Caco-2 (cell line): Measurements from ENCODE around the gene SLC2A4. TPM values are rescaled to one million over a fixed set of nuclear protein-coding genes. Genes with fewer than 3 reads are reported as not detected.
A peak's percentile ranks its signal among the peaks of the same experiment; 100 is the strongest.

Experiments used
- BruUV-seq: library from RNA; stranded (reverse); fragments of 400-500 nt; replicated peaks from 2 replicates; lab custom pipeline; 2021; lab: Mats Ljungman, UMichigan
- CTCF ChIA-PET: fragments of 300-600 bp; sonication (Branson Sonifier 250); formaldehyde crosslinking; loops from one replicate; lab custom pipeline; 2022; ENCODE audit warnings: antibody characterized with exemption; lab: Charles Lee
- POLR2A ChIA-PET: fragments of 300-600 bp; sonication (Branson Sonifier 250); formaldehyde crosslinking; loops from one replicate; lab custom pipeline; 2022; ENCODE audit warnings: antibody characterized with exemption; lab: Charles Lee
- DNase-seq, 2 experiments: peaks; one replicate each; pipeline versions ENCODE4 v3.0.0 to v3.0.0-alpha.2; 2020 to 2022
- H3K27me3 ChIP-seq: replicated peaks from 2 replicates; pipeline ENCODE4 v1.6.0; 2011; ENCODE audit warnings: low read length; ENCODE audit not compliant: control insufficient read depth, insufficient read depth
- H3K36me3 ChIP-seq: 2 replicates; pipeline ENCODE4 v1.5.1; 2011; ENCODE audit warnings: low read length; ENCODE audit not compliant: control insufficient read depth, insufficient read depth
- H3K4me1 ChIP-seq: fragments of 250-450 bp; sonication (Bioruptor Pico); 2 replicates; pipeline ENCODE4 v1.5.1; 2020; ENCODE audit warnings: mild to moderate bottlenecking
- H3K4me3 ChIP-seq: 2 replicates; pipeline ENCODE4 v1.5.1; 2011; ENCODE audit warnings: low read depth, mild to moderate bottlenecking, control low read depth, low read length
- H3K9me3 ChIP-seq: fragments of 250-450 bp; sonication (Bioruptor Pico); 2 replicates; pipeline ENCODE4 v1.5.1; 2020; ENCODE audit warnings: mild to moderate bottlenecking, moderate library complexity
- H3K27ac Mint-ChIP-seq: one replicate; pipeline ENCODE4 v1.8.0; 2022; ENCODE audit warnings: mixed read lengths; ENCODE audit not compliant: unreplicated experiment
- H3K27me3 Mint-ChIP-seq: one replicate; pipeline ENCODE4 v1.8.0; 2022; ENCODE audit warnings: mixed read lengths; ENCODE audit not compliant: insufficient read depth, unreplicated experiment
- H3K36me3 Mint-ChIP-seq: one replicate; pipeline ENCODE4 v1.8.0; 2022; ENCODE audit warnings: mild to moderate bottlenecking, mixed read lengths; ENCODE audit not compliant: insufficient read depth, unreplicated experiment
- H3K4me1 Mint-ChIP-seq: one replicate; pipeline ENCODE4 v1.8.0; 2022; ENCODE audit warnings: low read depth, mixed read lengths; ENCODE audit not compliant: unreplicated experiment
- H3K4me3 Mint-ChIP-seq: one replicate; pipeline ENCODE4 v1.8.0; 2022; ENCODE audit warnings: mild to moderate bottlenecking, moderate library complexity, mixed read lengths; ENCODE audit not compliant: unreplicated experiment
- H3K9me3 Mint-ChIP-seq: one replicate; pipeline ENCODE4 v1.8.0; 2022; ENCODE audit warnings: mixed read lengths; ENCODE audit not compliant: unreplicated experiment
- intact Hi-C: fragments of 100-400 bp; cut with micrococcal nuclease; formaldehyde crosslinking; loops from one replicate; pipeline ENCODE4 v1.10.0; 2022; ENCODE audit not compliant: unreplicated experiment
- total RNA-seq: library from RNA; stranded (reverse); gene quantifications from 2 replicates; pipeline ENCODE4 v1.2.3, GENCODE V29; 2022
- TF ChIP-seq, protein P1 (sequence below), 2 experiments: fragments of 200-600 bp in 1 of 2; IDR thresholded peaks; 1 replicate in 1 of 2; 2 replicates in 1 of 2; pipeline versions ENCODE4 v1.5.1 to v1.8.0; 2011 to 2022; ENCODE audit warnings: antibody characterized with exemption in 1 of 2, control low read depth in 1 of 2, inconsistent platforms in 1 of 2, low read depth in 1 of 2, low read length in 1 of 2, mild to moderate bottlenecking in 1 of 2, moderate library complexity in 1 of 2; ENCODE audit not compliant: insufficient read depth in 1 of 2, severe bottlenecking in 1 of 2, unreplicated experiment in 1 of 2

The SLC2A4 gene
- total RNA-seq, 1 experiment from 2014 or later = 0.88 TPM

DNA sequence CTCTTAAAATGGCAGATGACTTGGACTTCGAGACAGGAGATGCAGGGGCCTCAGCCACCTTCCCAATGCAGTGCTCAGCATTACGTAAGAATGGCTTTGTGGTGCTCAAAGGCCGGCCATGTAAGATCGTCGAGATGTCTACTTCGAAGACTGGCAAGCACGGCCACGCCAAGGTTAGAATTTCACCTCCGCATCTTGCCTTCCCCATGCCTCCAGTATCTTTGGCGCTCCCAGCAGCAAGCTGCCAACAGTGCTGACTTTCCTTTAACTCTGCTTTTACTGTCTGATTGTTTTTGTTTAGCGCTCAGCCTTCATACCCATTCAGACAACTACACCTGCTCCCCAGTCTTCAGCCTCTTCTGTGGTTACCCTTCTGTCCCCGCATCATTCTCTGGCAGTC lies 28.1 kb downstream of the SLC2A4 start:
- H3K4me1 Mint-ChIP-seq = peaks cover 15% of the 10 kb centered on the region
- H3K4me3 Mint-ChIP-seq = peak overlapping the region; percentile 93
- H3K27me3 ChIP-seq = no peaks in the 10 kb centered on the region
- H3K9me3 ChIP-seq = no peaks in the 10 kb centered on the region
- intact Hi-C loops = loop anchor here (5.0 kb wide), 1 partner anchor 173 kb away; the partner anchor contains the start of genes POLR2A and SLC35G6
- H3K27ac Mint-ChIP-seq = peak overlapping the region; percentile 78
- ChIA-PET CTCF (interaction anchor here (0.5 kb wide), 1 partner anchor 70 kb away, joined by 3 read pairs; the partner anchor contains the start of gene PHF23), POLR2A (interaction anchor here (0.6 kb wide), 2 partner anchors 39 to 75 kb away, joined by 5 read pairs; no protein-coding TSS in a partner anchor)
- peaks cover 73% of the 10 kb centered on the region for H3K36me3 Mint-ChIP-seq
- H3K9me3 Mint-ChIP-seq = no peaks in the 10 kb centered on the region
- no peak for DNase-seq
- H3K4me3 ChIP-seq = no peak overlapping the region
- TF ChIP-seq, protein P1, sequence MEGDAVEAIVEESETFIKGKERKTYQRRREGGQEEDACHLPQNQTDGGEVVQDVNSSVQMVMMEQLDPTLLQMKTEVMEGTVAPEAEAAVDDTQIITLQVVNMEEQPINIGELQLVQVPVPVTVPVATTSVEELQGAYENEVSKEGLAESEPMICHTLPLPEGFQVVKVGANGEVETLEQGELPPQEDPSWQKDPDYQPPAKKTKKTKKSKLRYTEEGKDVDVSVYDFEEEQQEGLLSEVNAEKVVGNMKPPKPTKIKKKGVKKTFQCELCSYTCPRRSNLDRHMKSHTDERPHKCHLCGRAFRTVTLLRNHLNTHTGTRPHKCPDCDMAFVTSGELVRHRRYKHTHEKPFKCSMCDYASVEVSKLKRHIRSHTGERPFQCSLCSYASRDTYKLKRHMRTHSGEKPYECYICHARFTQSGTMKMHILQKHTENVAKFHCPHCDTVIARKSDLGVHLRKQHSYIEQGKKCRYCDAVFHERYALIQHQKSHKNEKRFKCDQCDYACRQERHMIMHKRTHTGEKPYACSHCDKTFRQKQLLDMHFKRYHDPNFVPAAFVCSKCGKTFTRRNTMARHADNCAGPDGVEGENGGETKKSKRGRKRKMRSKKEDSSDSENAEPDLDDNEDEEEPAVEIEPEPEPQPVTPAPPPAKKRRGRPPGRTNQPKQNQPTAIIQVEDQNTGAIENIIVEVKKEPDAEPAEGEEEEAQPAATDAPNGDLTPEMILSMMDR (IDR thresholded peaks at IDR 0.05; ENCODE audit: insufficient read depth in 1 of 2, low read depth in 1 of 2, low read length in 1 of 2, severe bottlenecking in 1 of 2, unreplicated experiment in 1 of 2) = no peak
- no peaks in the 10 kb centered on the region for H3K27me3 Mint-ChIP-seq
- H3K36me3 ChIP-seq = peaks cover 5% of the 10 kb centered on the region
- H3K4me1 ChIP-seq = peaks cover 4% of the 10 kb centered on the region; the same call in 1 of the 2 replicates
- BruUV-seq = no TSS peak

- CTCF ChIA-PET = no interaction called here
- intact Hi-C loops = no loop called here
- peaks cover 4% of the 10 kb centered on the region; the same call in 1 of the 2 replicates for H3K4me1 ChIP-seq
- no peak overlapping the region for H3K4me3 ChIP-seq
- peaks cover 82% of the 10 kb centered on the region for H3K36me3 Mint-ChIP-seq
- H3K27ac Mint-ChIP-seq = peak overlapping the region; percentile 78
- peaks cover 18% of the 10 kb centered on the region for H3K4me1 Mint-ChIP-seq
- TF ChIP-seq, protein P1 (IDR thresholded peaks at IDR 0.05; ENCODE audit: insufficient read depth in 1 of 2, low read depth in 1 of 2, low read length in 1 of 2, severe bottlenecking in 1 of 2, unreplicated experiment in 1 of 2) = no peak
- H3K36me3 ChIP-seq = peaks cover 5% of the 10 kb centered on the region
- H3K4me3 Mint-ChIP-seq = no peak overlapping the region
- BruUV-seq = TSS peak; percentile 40
- H3K27me3 ChIP-seq = no peaks in the 10 kb centered on the region
- POLR2A ChIA-PET = no interaction called here
- H3K27me3 Mint-ChIP-seq = no peaks in the 10 kb centered on the region
- no peaks in the 10 kb centered on the region for H3K9me3 ChIP-seq
- DNase-seq = no peak
- H3K9me3 Mint-ChIP-seq = no peaks in the 10 kb centered on the region
Observed at GRCh38 chr17:7311110-7311705, 29.7 kb downstream of the SLC2A4 start.

GRCh38 chr17:7312432-7313087 lies 31.0 kb downstream of the SLC2A4 start:
- TF ChIP-seq, protein P1 (IDR thresholded peaks at IDR 0.05; ENCODE audit: insufficient read depth in 1 of 2, low read depth in 1 of 2, low read length in 1 of 2, severe bottlenecking in 1 of 2, unreplicated experiment in 1 of 2) = no peak
- ChIA-PET POLR2A (interaction anchor here (1.1 kb wide), 1 partner anchor 17 kb away, joined by 7 read pairs; the partner anchor contains the start of gene NEURL4), CTCF (no interaction called here)
- peaks cover 69% of the 10 kb centered on the region for H3K36me3 Mint-ChIP-seq
- no peak overlapping the region for H3K4me3 Mint-ChIP-seq
- H3K9me3 ChIP-seq = no peaks in the 10 kb centered on the region
- no peak for DNase-seq
- no peak overlapping the region for H3K27ac Mint-ChIP-seq
- H3K27me3 Mint-ChIP-seq = no peaks in the 10 kb centered on the region
- no peaks in the 10 kb centered on the region for H3K9me3 Mint-ChIP-seq
- H3K4me3 ChIP-seq = no peak overlapping the region
- H3K27me3 ChIP-seq = no peaks in the 10 kb centered on the region
- H3K4me1 Mint-ChIP-seq = peaks cover 23% of the 10 kb centered on the region
- no TSS peak for BruUV-seq
- H3K4me1 ChIP-seq = peaks cover 4% of the 10 kb centered on the region; the same call in 1 of the 2 replicates
- intact Hi-C loops = no loop called here
- H3K36me3 ChIP-seq = peaks cover 5% of the 10 kb centered on the region
